Activated T-cell treated with anti-CD3 and anti-CD28 coated beads, Interleukin-2, amount 50 U/mL, for 4 hours (primary cell): ENCODE data around the gene SEPTIN10. TPM values are rescaled to one million over a fixed set of nuclear protein-coding genes. Genes with fewer than 3 reads are reported as not detected.
A peak's percentile ranks its signal among the peaks of the same experiment; 100 is the strongest.
"Not testable (repeated sequence)": the region's sequence is repeated elsewhere in the genome, so short reads cannot be mapped to it uniquely, and the experiment has no call there.

Experiments used
- ATAC-seq, 2 donors: fragments of 200-7000 bp; cut with Tn5 transposase; one replicate each; pipeline ENCODE4 v1.10.0; 2021
- DNase-seq: peaks from one replicate; pipeline ENCODE4 v3.0.0-alpha.2; 2020
- H3K27me3 Mint-ChIP-seq: one replicate; pipeline ENCODE4 v1.8.0; 2021; ENCODE audit warnings: low read depth, mixed read lengths
- H3K36me3 Mint-ChIP-seq: one replicate; pipeline ENCODE4 v1.8.0; 2022; ENCODE audit warnings: mixed read lengths; ENCODE audit not compliant: insufficient read depth
- H3K4me1 Mint-ChIP-seq: one replicate; pipeline ENCODE4 v1.8.0; 2021; ENCODE audit warnings: low read depth, mixed read lengths
- H3K4me3 Mint-ChIP-seq: one replicate; pipeline ENCODE4 v1.8.0; 2021; ENCODE audit warnings: mild to moderate bottlenecking, moderate library complexity, mixed read lengths
- H3K9me3 Mint-ChIP-seq: one replicate; pipeline ENCODE4 v1.8.0; 2021; ENCODE audit warnings: mixed read lengths
- total RNA-seq, 3 donors: library from RNA; stranded (reverse); gene quantifications; one replicate each; pipeline ENCODE4 v1.2.1, GENCODE V29; 2021

SEPTIN10 gene
- total RNA-seq, 3 donors from 2014 or later: 0.66 to 1.3 (median 1.1) TPM

- no peaks in the 10 kb centered on the region for H3K27me3 Mint-ChIP-seq
- ATAC-seq: no peak
- no peak overlapping the region for H3K4me3 Mint-ChIP-seq
- no peaks in the 10 kb centered on the region for H3K36me3 Mint-ChIP-seq
- H3K9me3 Mint-ChIP-seq: no peaks in the 10 kb centered on the region
- DNase-seq: no peak
- H3K4me1 Mint-ChIP-seq: no peaks in the 10 kb centered on the region
Observed at GRCh38 chr2:109555346-109555900, 58.3 kb downstream of the SEPTIN10 start.

- H3K4me3 Mint-ChIP-seq: no peak overlapping the region
- peaks cover under 1% of the 10 kb centered on the region for H3K27me3 Mint-ChIP-seq
- no peaks in the 10 kb centered on the region for H3K4me1 Mint-ChIP-seq
- no peaks in the 10 kb centered on the region for H3K36me3 Mint-ChIP-seq
- no peaks in the 10 kb centered on the region for H3K9me3 Mint-ChIP-seq
- DNase-seq (no peak), ATAC-seq (no peak)
Observed at GRCh38 chr2:109554758-109555157, 59.0 kb downstream of the SEPTIN10 start.

- DNase-seq (no peak), ATAC-seq (no peak)
- Mint-ChIP-seq H3K27me3 (peaks cover 2% of the 10 kb centered on the region), H3K4me1 (no peaks in the 10 kb centered on the region), H3K4me3 (no peak overlapping the region), H3K9me3 (no peaks in the 10 kb centered on the region), H3K36me3 (no peaks in the 10 kb centered on the region)
Observed at GRCh38 chr2:109549016-109549590, 64.7 kb downstream of the SEPTIN10 start.

- Mint-ChIP-seq H3K4me1 (no peaks in the 10 kb centered on the region), H3K27me3 (peaks cover 2% of the 10 kb centered on the region), H3K4me3 (no peak overlapping the region), H3K36me3 (no peaks in the 10 kb centered on the region), H3K9me3 (no peaks in the 10 kb centered on the region)
- DNase-seq (no peak), ATAC-seq (no peak)
Observed at GRCh38 chr2:109547280-109547679, 66.5 kb downstream of the SEPTIN10 start.

GRCh38 chr2:109545828-109546713, 67.7 kb downstream of the SEPTIN10 start:
- peaks cover 2% of the 10 kb centered on the region for H3K27me3 Mint-ChIP-seq
- DNase-seq (peak; percentile 46), ATAC-seq (peak; percentile 85 to 87)
- no peaks in the 10 kb centered on the region for H3K9me3 Mint-ChIP-seq
- no peak overlapping the region for H3K4me3 Mint-ChIP-seq
- no peaks in the 10 kb centered on the region for H3K36me3 Mint-ChIP-seq
- H3K4me1 Mint-ChIP-seq: no peaks in the 10 kb centered on the region

- Mint-ChIP-seq H3K9me3 (no peaks in the 10 kb centered on the region), H3K4me3 (no peak overlapping the region), H3K36me3 (no peaks in the 10 kb centered on the region), H3K27me3 (peaks cover 10% of the 10 kb centered on the region), H3K4me1 (no peaks in the 10 kb centered on the region)
- DNase-seq (no peak), ATAC-seq (no peak)
Observed at GRCh38 chr2:109542384-109542783, 71.4 kb downstream of the SEPTIN10 start.

GRCh38 chr2:109538546-109538945, 75.2 kb downstream of the SEPTIN10 start:
- Mint-ChIP-seq H3K36me3 (no peaks in the 10 kb centered on the region), H3K4me3 (no peak overlapping the region), H3K9me3 (no peaks in the 10 kb centered on the region), H3K4me1 (no peaks in the 10 kb centered on the region), H3K27me3 (peaks cover 13% of the 10 kb centered on the region)
- DNase-seq (no peak), ATAC-seq (no peak)

GRCh38 chr2:109537565-109538222, 76.1 kb downstream of the SEPTIN10 start:
- H3K27me3 Mint-ChIP-seq: peaks cover 15% of the 10 kb centered on the region
- no peaks in the 10 kb centered on the region for H3K9me3 Mint-ChIP-seq
- ATAC-seq: no peak
- no peaks in the 10 kb centered on the region for H3K36me3 Mint-ChIP-seq
- no peaks in the 10 kb centered on the region for H3K4me1 Mint-ChIP-seq
- no peak overlapping the region for H3K4me3 Mint-ChIP-seq
- DNase-seq: no peak

GRCh38 chr2:109536556-109536955, 77.2 kb downstream of the SEPTIN10 start:
- not testable (repeated sequence) for H3K4me3 Mint-ChIP-seq, H3K36me3 Mint-ChIP-seq, H3K9me3 Mint-ChIP-seq, DNase-seq, ATAC-seq, H3K4me1 Mint-ChIP-seq
- H3K27me3 Mint-ChIP-seq: peaks cover 19% of the 10 kb centered on the region

GRCh38 chr2:109535217-109535946, 78.4 kb downstream of the SEPTIN10 start:
- Mint-ChIP-seq H3K9me3 (no peaks in the 10 kb centered on the region), H3K4me1 (no peaks in the 10 kb centered on the region), H3K36me3 (no peaks in the 10 kb centered on the region), H3K4me3 (no peak overlapping the region), H3K27me3 (peaks cover 20% of the 10 kb centered on the region)
- ATAC-seq (no peak), DNase-seq (no peak)

- Mint-ChIP-seq H3K36me3 (no peaks in the 10 kb centered on the region), H3K9me3 (no peaks in the 10 kb centered on the region), H3K4me1 (no peaks in the 10 kb centered on the region), H3K27me3 (peaks cover 18% of the 10 kb centered on the region), H3K4me3 (no peak overlapping the region)
- ATAC-seq (no peak), DNase-seq (no peak)
Observed at GRCh38 chr2:109533823-109534222, 79.9 kb downstream of the SEPTIN10 start.

GRCh38 chr2:109532728-109533076, 81.1 kb downstream of the SEPTIN10 start:
- DNase-seq (no peak), ATAC-seq (no peak)
- no peaks in the 10 kb centered on the region for H3K36me3 Mint-ChIP-seq

GRCh38 chr2:109531896-109532727, 81.7 kb downstream of the SEPTIN10 start:
- no peak for ATAC-seq
- DNase-seq: no peak
- H3K4me3 Mint-ChIP-seq: no peak overlapping the region
- H3K4me1 Mint-ChIP-seq: no peaks in the 10 kb centered on the region
- H3K9me3 Mint-ChIP-seq: no peaks in the 10 kb centered on the region
- peaks cover 13% of the 10 kb centered on the region for H3K27me3 Mint-ChIP-seq
- no peaks in the 10 kb centered on the region for H3K36me3 Mint-ChIP-seq

More at GRCh38 chr2:109532728-109533076, 81.1 kb downstream of the SEPTIN10 start:
- Mint-ChIP-seq H3K4me3 (no peak overlapping the region), H3K4me1 (no peaks in the 10 kb centered on the region), H3K9me3 (no peaks in the 10 kb centered on the region), H3K27me3 (peaks cover 15% of the 10 kb centered on the region)
